ENCODE data around the gene RNF224. TPM values are rescaled to one million over a fixed set of nuclear protein-coding genes. Genes with fewer than 3 reads are reported as not detected.

Gene RNF224
- total RNA-seq, 1 experiment from 2014 or later: 0.37 TPM

DNA sequence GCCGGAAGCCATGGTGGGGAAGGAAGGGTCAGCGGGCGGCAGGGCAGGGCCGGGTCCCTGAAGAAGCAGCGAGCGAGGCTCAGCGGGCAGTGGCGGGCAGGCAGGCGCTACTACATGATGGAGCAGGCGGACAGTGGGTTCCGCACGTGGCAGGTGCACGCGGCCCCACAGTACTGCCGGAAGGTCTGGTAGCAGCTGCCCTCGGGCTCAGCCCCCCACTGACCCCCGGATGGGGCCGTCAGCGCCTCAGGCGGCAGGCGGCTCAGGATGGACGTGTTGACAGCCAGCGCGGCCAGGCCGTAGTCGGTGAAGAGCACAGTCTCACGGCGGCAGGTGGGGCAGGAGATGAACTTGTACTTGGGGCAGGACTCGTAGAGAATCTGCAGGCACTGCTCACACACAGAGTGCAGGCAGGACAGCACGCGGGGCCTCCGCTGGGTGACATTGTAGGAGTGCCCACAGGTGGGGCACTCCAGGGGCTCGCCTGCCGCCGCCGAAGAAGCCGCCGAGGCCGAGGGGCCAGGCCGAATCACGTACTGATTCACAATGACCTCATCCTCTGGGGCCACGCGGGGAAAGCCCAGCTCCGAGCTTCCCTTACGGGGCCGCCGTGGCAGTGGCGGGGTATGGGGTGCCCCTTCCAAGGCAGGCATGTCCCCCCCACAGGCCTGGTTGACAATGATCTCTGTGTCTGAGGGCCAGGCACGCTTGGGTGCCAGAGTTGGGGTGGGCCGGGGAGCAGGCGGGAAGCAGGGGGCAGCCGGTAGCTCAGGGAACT lies 6.8 kb upstream of the RNF224 start:
- H3K27ac ChIP-seq (ENCODE audit: low read length): no peak overlapping the region
- no peak overlapping the region for H2AFZ ChIP-seq (ENCODE audit: low read length)
- H3K9ac ChIP-seq (ENCODE audit: low read length): no peak overlapping the region
- H3K9me3 ChIP-seq (ENCODE audit: low read length): no peaks in the 10 kb centered on the region
- no peaks in the 10 kb centered on the region for H3K79me2 ChIP-seq (ENCODE audit: low read length)
- H3K4me2 ChIP-seq (ENCODE audit: low read depth, low read length, poor library complexity, severe bottlenecking): no peak overlapping the region
- no peaks in the 10 kb centered on the region for H3K27me3 ChIP-seq (ENCODE audit: low read length)
- DNase-seq: no peak
- no peak overlapping the region for H3K4me3 ChIP-seq (ENCODE audit: low read length)
- no peaks in the 10 kb centered on the region for H3K36me3 ChIP-seq (ENCODE audit: insufficient read depth, low read length)
- no peaks in the 10 kb centered on the region for H3K9me2 ChIP-seq (replicated peaks; ENCODE audit: insufficient read depth, low read length)
- peaks cover 22% of the 10 kb centered on the region for H3K4me1 ChIP-seq (ENCODE audit: low read length)
- no peaks in the 10 kb centered on the region for H4K20me1 ChIP-seq (ENCODE audit: insufficient read depth, low read depth, low read length)

DNA sequence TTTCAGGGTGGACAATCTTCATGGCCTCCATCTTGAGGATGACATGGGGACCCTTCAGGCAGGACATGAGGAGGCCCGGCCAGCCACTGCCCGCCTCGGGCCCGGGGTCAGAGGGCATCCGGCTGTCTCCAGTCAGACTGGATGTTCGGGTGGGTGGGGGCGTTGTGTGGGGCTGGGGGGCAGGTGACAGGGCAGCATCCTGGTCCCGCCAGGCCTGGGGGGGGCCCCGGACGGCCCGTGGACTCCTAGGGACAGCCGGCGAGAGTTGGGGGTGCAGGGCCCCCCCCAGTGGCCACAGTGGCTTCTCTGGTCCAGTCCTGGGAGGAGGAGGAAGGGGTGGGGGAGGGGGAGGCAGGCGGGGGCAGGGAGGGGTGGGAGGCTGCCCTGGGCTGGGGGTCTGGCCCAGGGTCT lies 6.2 kb upstream of the RNF224 start:
- Histone ChIP-seq H3K9ac (ENCODE audit: low read length) (no peak overlapping the region), H3K9me3 (ENCODE audit: low read length) (no peaks in the 10 kb centered on the region), H3K4me3 (ENCODE audit: low read length) (no peak overlapping the region), H3K27ac (ENCODE audit: low read length) (no peak overlapping the region), H3K27me3 (ENCODE audit: low read length) (no peaks in the 10 kb centered on the region), H3K79me2 (ENCODE audit: low read length) (no peaks in the 10 kb centered on the region), H3K36me3 (ENCODE audit: insufficient read depth, low read length) (no peaks in the 10 kb centered on the region), H4K20me1 (ENCODE audit: insufficient read depth, low read depth, low read length) (no peaks in the 10 kb centered on the region), H3K4me2 (ENCODE audit: low read depth, low read length, poor library complexity, severe bottlenecking) (no peak overlapping the region), H2AFZ (ENCODE audit: low read length) (no peak overlapping the region), H3K9me2 (replicated peaks; ENCODE audit: insufficient read depth, low read length) (no peaks in the 10 kb centered on the region), H3K4me1 (ENCODE audit: low read length) (peaks cover 22% of the 10 kb centered on the region)
- DNase-seq: no peak

DNA sequence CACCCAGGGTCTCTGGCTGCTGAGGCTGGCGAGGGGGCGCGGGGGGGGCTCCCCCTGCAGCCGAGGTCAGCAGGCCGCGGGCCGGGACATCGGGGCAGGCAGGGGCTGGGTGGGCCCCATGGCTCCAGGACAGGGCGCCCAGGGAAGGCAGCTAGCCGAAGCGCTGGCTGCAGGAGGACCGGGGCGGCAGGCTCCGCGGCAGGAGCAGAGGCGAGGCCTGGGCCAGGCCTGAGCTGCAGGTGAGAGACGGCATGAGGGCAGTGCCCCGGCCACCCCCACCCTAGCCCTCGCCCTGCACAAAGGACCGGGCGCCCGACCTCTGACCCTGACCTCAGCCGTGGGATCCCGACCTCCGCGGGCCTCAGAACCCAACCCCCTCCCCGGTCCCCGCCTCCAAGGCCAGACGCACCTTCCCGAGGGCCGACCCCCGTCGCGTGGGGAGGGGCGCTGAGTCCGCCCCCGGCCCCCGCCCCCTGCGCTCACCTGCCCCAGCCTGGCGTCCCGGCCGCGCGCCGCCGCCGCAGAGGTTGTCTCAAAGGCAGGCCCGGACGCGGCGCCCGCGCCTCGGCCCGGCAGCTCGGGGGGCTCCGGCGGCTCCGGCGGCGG lies 5.7 kb upstream of the RNF224 start:
- H3K9me3 ChIP-seq (ENCODE audit: low read length): no peaks in the 10 kb centered on the region
- H2AFZ ChIP-seq (ENCODE audit: low read length): no peak overlapping the region
- peaks cover 22% of the 10 kb centered on the region for H3K4me1 ChIP-seq (ENCODE audit: low read length)
- no peak overlapping the region for H3K9ac ChIP-seq (ENCODE audit: low read length)
- no peaks in the 10 kb centered on the region for H3K27me3 ChIP-seq (ENCODE audit: low read length)
- H4K20me1 ChIP-seq (ENCODE audit: insufficient read depth, low read depth, low read length): no peaks in the 10 kb centered on the region
- no peak overlapping the region for H3K4me3 ChIP-seq (ENCODE audit: low read length)
- H3K36me3 ChIP-seq (ENCODE audit: insufficient read depth, low read length): no peaks in the 10 kb centered on the region
- no peaks in the 10 kb centered on the region for H3K9me2 ChIP-seq (replicated peaks; ENCODE audit: insufficient read depth, low read length)
- no peak overlapping the region for H3K4me2 ChIP-seq (ENCODE audit: low read depth, low read length, poor library complexity, severe bottlenecking)
- DNase-seq: no peak
- no peaks in the 10 kb centered on the region for H3K79me2 ChIP-seq (ENCODE audit: low read length)
- no peak overlapping the region for H3K27ac ChIP-seq (ENCODE audit: low read length)

DNA sequence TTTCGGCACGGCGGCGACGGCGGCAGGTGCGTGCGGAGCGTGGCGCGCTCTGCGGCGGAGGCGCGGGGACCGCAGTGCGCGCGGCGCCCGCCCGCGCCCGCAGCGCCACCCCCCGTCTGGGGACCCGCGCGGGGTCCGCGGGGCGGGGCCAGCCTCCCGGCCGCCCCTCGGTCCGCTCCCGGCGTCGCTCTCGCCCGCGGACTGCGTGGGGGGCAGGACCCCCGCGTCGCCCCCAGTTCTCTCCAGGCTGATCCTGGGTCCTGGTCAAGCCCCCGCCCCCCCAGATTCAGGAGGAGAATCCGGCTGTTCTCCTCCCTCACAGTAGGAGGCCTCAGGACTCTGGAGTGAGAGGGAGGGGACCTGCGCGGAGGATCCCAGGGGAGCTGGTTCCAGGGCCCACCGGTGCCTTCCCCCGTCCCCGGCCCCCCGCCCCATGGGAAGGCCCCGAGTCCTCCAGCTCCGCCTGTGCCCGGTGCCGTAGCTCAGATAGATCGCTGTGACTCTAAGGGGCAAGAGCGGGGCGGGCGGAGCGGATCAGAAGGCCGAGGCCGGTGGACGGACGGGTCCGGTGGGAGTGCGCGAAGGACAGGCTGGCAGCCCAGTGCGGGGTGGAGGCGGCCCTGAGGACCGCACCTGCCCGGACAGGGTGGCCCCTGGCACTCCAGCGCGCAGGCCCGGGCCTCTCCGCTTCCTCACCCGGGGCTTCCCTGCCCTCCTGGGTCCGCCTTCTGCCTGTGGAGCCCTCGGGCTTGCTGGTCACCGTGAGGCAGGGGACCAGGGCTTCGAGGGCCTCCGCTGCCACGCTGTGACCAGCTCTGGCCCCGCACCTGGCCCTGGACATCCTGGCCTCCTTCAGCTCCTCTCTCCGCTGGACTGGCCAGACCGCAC lies 4.9 kb upstream of the RNF224 start, which contains the start of gene RNF208:
Gene RNF208, minus strand, starts transcription at position 51 of the 888 bp plus-strand sequence. CDS start 1,028 bp downstream, outside the sequence.
- H3K4me1 ChIP-seq (ENCODE audit: low read length): peaks cover 22% of the 10 kb centered on the region
- peak within 1 kb of the TSS; percentile 71 for H3K4me2 ChIP-seq (ENCODE audit: low read depth, low read length, poor library complexity, severe bottlenecking)
- no peaks in the 10 kb centered on the region for H3K9me3 ChIP-seq (ENCODE audit: low read length)
- H3K79me2 ChIP-seq (ENCODE audit: low read length): no peaks in the 10 kb centered on the region
- H3K9ac ChIP-seq (ENCODE audit: low read length): peak within 1 kb of the TSS; percentile 98
- H3K27ac ChIP-seq (ENCODE audit: low read length): no peak within 1 kb of the TSS
- H3K9me2 ChIP-seq (replicated peaks; ENCODE audit: insufficient read depth, low read length): no peaks in the 10 kb centered on the region
- peak within 1 kb of the TSS; percentile 98 for H3K4me3 ChIP-seq (ENCODE audit: low read length)
- no peaks in the 10 kb centered on the region for H3K36me3 ChIP-seq (ENCODE audit: insufficient read depth, low read length)
- no peak within 1 kb of the TSS for H2AFZ ChIP-seq (ENCODE audit: low read length)
- no peaks in the 10 kb centered on the region for H4K20me1 ChIP-seq (ENCODE audit: insufficient read depth, low read depth, low read length)
- no peak for DNase-seq
- H3K27me3 ChIP-seq (ENCODE audit: low read length): no peaks in the 10 kb centered on the region

DNA sequence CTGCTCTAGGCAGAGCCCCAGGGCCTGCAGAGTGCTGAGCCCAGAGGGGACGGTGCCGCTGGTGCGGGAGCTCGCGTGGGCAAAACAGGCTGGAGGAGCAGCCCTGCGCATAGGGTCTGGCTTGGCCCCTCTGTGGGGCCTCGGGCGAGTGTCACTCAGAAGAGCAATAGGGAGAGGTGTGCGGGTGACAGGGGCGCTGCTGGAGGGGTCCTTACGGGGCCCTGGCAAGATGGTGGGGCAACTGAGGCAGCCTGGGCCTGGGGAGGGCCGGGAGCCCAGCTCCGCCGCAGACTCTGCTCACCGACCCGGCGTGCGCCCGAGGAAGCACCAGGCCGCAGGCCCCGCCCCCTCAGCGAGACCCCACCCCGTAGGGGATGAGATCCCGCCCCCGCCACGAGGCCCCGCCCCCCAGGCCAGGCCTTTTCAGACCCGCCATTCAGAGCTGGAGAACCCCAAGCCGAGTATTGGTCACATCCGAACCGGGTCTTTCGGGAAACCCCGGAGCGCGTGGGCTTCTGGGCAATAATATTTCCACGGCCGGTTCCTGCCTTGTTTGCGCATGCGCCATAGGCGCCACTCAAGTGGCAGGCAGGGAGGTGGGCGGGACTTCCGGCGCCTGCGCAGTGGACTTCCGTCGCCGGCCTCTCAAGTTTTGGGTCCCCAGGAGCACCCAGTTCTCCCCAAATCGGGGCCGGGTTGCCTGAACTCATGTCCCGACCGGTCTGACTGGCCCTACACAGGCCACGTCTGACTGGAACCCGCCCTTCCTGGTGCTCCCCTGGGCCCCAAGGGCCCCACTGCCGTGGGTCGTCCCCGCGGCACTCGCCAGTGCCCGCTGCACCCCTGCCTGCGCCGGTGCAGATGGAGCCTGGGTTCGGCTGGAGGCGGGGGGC lies 4.0 kb upstream of the RNF224 start:
- peaks cover 22% of the 10 kb centered on the region for H3K4me1 ChIP-seq (ENCODE audit: low read length)
- no peaks in the 10 kb centered on the region for H4K20me1 ChIP-seq (ENCODE audit: insufficient read depth, low read depth, low read length)
- no peaks in the 10 kb centered on the region for H3K36me3 ChIP-seq (ENCODE audit: insufficient read depth, low read length)
- H3K27ac ChIP-seq (ENCODE audit: low read length): peak overlapping the region; percentile 74
- peak overlapping the region; percentile 98 for H3K4me3 ChIP-seq (ENCODE audit: low read length)
- H2AFZ ChIP-seq (ENCODE audit: low read length): no peak overlapping the region
- H3K4me2 ChIP-seq (ENCODE audit: low read depth, low read length, poor library complexity, severe bottlenecking): peak overlapping the region; percentile 81
- H3K9ac ChIP-seq (ENCODE audit: low read length): peak overlapping the region; percentile 98
- DNase-seq: peak; percentile 99
- H3K9me3 ChIP-seq (ENCODE audit: low read length): no peaks in the 10 kb centered on the region
- no peaks in the 10 kb centered on the region for H3K79me2 ChIP-seq (ENCODE audit: low read length)
- H3K9me2 ChIP-seq (replicated peaks; ENCODE audit: insufficient read depth, low read length): no peaks in the 10 kb centered on the region
- no peaks in the 10 kb centered on the region for H3K27me3 ChIP-seq (ENCODE audit: low read length)

DNA sequence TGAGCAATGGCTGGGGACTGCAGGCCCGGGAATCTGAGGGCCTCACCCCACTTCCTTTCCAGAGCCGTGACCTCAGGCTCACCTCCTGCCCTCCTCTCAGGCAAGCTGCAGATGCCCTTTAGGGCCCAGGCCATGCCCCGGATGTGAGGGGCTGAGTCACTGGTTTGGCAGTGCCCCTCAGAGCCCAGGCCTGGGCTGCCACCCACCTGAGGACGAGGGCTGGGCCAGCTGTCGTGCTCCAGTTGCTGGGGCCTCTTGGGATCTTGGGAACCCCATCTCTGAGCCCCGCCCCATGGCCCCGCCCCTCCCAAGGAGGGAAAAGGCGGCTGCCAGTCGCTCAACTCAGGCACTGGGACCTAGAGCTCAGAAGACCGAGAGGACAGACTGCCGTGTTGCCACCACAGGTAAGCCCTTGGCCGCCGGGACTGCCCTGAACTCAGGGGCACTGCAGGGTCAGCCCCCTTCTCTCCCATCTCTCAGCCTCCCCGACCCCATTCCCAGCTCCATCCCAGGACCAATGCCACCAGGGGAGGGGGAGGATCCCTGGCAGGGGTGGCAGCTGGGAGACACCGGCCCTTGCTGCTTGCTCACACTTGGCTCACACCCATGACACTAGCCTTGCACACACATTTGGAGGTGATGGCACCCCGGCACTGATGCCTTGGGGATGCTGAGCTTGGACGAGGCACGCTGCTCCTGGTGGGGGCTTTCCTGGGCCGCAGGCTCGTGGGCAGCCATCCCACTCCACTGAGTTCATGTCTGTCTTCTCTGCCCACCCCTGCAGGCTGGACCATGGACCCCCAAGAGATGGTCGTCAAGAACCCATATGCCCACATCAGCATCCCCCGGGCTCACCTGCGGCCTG lies 2.2 kb upstream of the RNF224 start, which contains the start of gene CYSRT1:
Gene CYSRT1, plus strand, starts transcription at position 345 of the 865 bp plus-strand sequence. Its CDS starts 448 bp downstream, at position 793.
- Histone ChIP-seq H4K20me1 (ENCODE audit: insufficient read depth, low read depth, low read length) (no peaks in the 10 kb centered on the region), H3K4me2 (ENCODE audit: low read depth, low read length, poor library complexity, severe bottlenecking) (peak within 1 kb of the TSS; percentile 81), H3K79me2 (ENCODE audit: low read length) (no peaks in the 10 kb centered on the region), H3K9me2 (replicated peaks; ENCODE audit: insufficient read depth, low read length) (no peaks in the 10 kb centered on the region), H3K4me1 (ENCODE audit: low read length) (peaks cover 22% of the 10 kb centered on the region), H3K9me3 (ENCODE audit: low read length) (no peaks in the 10 kb centered on the region), H3K27me3 (ENCODE audit: low read length) (no peaks in the 10 kb centered on the region), H2AFZ (ENCODE audit: low read length) (no peak within 1 kb of the TSS), H3K36me3 (ENCODE audit: insufficient read depth, low read length) (no peaks in the 10 kb centered on the region), H3K27ac (ENCODE audit: low read length) (peak within 1 kb of the TSS; percentile 74; the same call in 1 of the 2 replicates), H3K4me3 (ENCODE audit: low read length) (peak within 1 kb of the TSS; percentile 98), H3K9ac (ENCODE audit: low read length) (peak within 1 kb of the TSS; percentile 98)
- DNase-seq: no peak

Data from Karpas-422 (cell line).